GM12878 (cell line): ENCODE measurements around the gene H1-8. TPM values are rescaled to one million over a fixed set of nuclear protein-coding genes. Genes with fewer than 3 reads are reported as not detected.

Experiments used
- ATAC-seq: fragments of 200-7000 bp; cut with Tn5 transposase; 3 replicates; pipeline ENCODE4 v1.9.1; 2020; ENCODE audit warnings: mild to moderate bottlenecking, moderate library complexity
- BruUV-seq: library from RNA; stranded (reverse); fragments of 400-500 nt; replicated peaks from 2 replicates; lab custom pipeline; 2021; lab: Mats Ljungman, UMichigan
- CTCF ChIA-PET: fragments of 300-600 bp; sonication (Branson Sonifier 250); formaldehyde crosslinking; extraction: SDS; loops from one replicate; lab custom pipeline; 2021; ENCODE audit warnings: inconsistent platforms; lab: Yijun Ruan, JAX
- POLR2A ChIA-PET: fragments of 350-600 bp; formaldehyde crosslinking; extraction: SDS; loops from one replicate; lab custom pipeline; 2021; ENCODE audit warnings: inconsistent platforms; lab: Charles Lee
- RAD21 ChIA-PET: fragments of 300-600 bp; sonication (Branson Sonifier 250); formaldehyde crosslinking; loops from one replicate; lab custom pipeline; 2023; ENCODE audit warnings: antibody characterized with exemption; ENCODE audit not compliant: unreplicated experiment; lab: Charles Lee
- SMC1A ChIA-PET: fragments of 300-600 bp; sonication (Branson Sonifier 250); formaldehyde crosslinking; loops from one replicate; lab custom pipeline; 2023; ENCODE audit not compliant: unreplicated experiment, uncharacterized antibody; lab: Charles Lee
- DNase-seq: peaks from one replicate; pipeline ENCODE4 v3.0.0-alpha.2; 2011; ENCODE audit warnings: low read depth, low spot score
- FAIRE-seq: peaks from 3 replicates; lab custom pipeline; 2011; peaks lifted over from hg19 to GRCh38; lab: Jason Lieb, UNC
- H2AFZ ChIP-seq: 2 replicates; pipeline ENCODE4 v1.6.0; 2011; ENCODE audit warnings: low read depth, low read length, control low read depth; ENCODE audit not compliant: control insufficient read depth
- H3K27ac ChIP-seq: 2 replicates; pipeline ENCODE4 v1.5.1; 2011; ENCODE audit warnings: control low read depth; ENCODE audit not compliant: control insufficient read depth, insufficient read depth
- H3K27me3 ChIP-seq, 2 experiments: replicated peaks in 1 of 2; 2 replicates each; pipeline versions ENCODE4 v1.6.0 to v1.6.1; 2011; ENCODE audit warnings: low read length in 1 of 2; ENCODE audit not compliant: control insufficient read depth in 2 of 2, insufficient read depth in 2 of 2
- H3K36me3 ChIP-seq, 2 experiments: 2 replicates each; pipeline ENCODE4 v1.5.1; 2011; ENCODE audit warnings: low read length in 1 of 2; ENCODE audit not compliant: control insufficient read depth in 2 of 2, insufficient read depth in 2 of 2
- H3K4me1 ChIP-seq: 2 replicates; pipeline ENCODE4 v1.6.1; 2011; ENCODE audit warnings: mild to moderate bottlenecking, low read length, moderate library complexity, mixed read lengths; ENCODE audit not compliant: control insufficient read depth, insufficient read depth
- H3K4me2 ChIP-seq: 2 replicates; pipeline ENCODE4 v1.6.0; 2011; ENCODE audit warnings: control low read depth; ENCODE audit not compliant: control insufficient read depth, insufficient read depth
- H3K4me3 ChIP-seq: fragments of 200-600 bp; sonication (generic); 2 replicates; pipeline ENCODE4 v1.5.1; 2016
- H3K79me2 ChIP-seq: 2 replicates; pipeline ENCODE4 v1.6.0; 2011; ENCODE audit warnings: low read length; ENCODE audit not compliant: control insufficient read depth, insufficient read depth
- H3K9ac ChIP-seq: 2 replicates; pipeline ENCODE4 v1.8.0; 2011; ENCODE audit warnings: low read length, control low read depth, mixed read lengths; ENCODE audit not compliant: control insufficient read depth, insufficient read depth
- H3K9me3 ChIP-seq: replicated peaks from 3 replicates; pipeline ENCODE4 v1.5.1; 2011; ENCODE audit warnings: mild to moderate bottlenecking, low read length; ENCODE audit not compliant: control insufficient read depth, insufficient read depth
- H4K20me1 ChIP-seq: 2 replicates; pipeline ENCODE4 v1.6.0; 2011; ENCODE audit not compliant: control insufficient read depth, insufficient read depth
- NR2F1 ChIP-seq: fragments of 450-650 bp; conservative IDR thresholded peaks from 2 replicates; pipeline ENCODE4 v1.6.1; 2017; ENCODE audit warnings: mild to moderate bottlenecking
- POLR2AphosphoS2 ChIP-seq: IDR thresholded peaks from 2 replicates; pipeline ENCODE4 v1.6.1; 2011; ENCODE audit warnings: low read depth, mild to moderate bottlenecking, low read length, improper control_type of control experiment, moderate library complexity
- RFX5 ChIP-seq: IDR thresholded peaks from 2 replicates; pipeline ENCODE4 v1.6.1; 2011; ENCODE audit warnings: low read depth, low read length, improper control_type of control experiment
- ZBTB11 ChIP-seq: fragments of 450-650 bp; formaldehyde crosslinking; IDR thresholded peaks from 2 replicates; pipeline ENCODE4 v1.5.0; 2022; ENCODE audit warnings: mild to moderate bottlenecking, missing genetic modification characterization
- WGBS: methylation state at CpG from one replicate; pipeline ENCODE4 v1.1.6; 2016; ENCODE audit warnings: low lambda C conversion rate; ENCODE audit not compliant: insufficient replicate concordance, insufficient coverage; ENCODE audit errors: missing lambda C conversion rate; 5-methylcytosine and 5-hydroxymethylcytosine counted together
- in situ Hi-C: fragments of 300-500 bp; cut with MboI; formaldehyde crosslinking; loops from 9 replicates; pipeline ENCODE4 v1.14.3; 2018; ENCODE audit warnings: mixed read lengths
- intact Hi-C: fragments of 100-400 bp; cut with micrococcal nuclease; formaldehyde crosslinking; loops from one replicate; pipeline ENCODE4 v1.14.2; 2022; ENCODE audit not compliant: unreplicated experiment
- polyA plus RNA-seq, 11 experiments: library from polyadenylated mRNA; depleted of rRNA in 4 of 11; unstranded in 6 of 11; stranded (reverse) in 5 of 11; fragments of >200 nt; fragmentation: Nextera tagmentation in 4 of 11; fragmentation: Illumina TruSeq in 1 of 11; extraction: Ambion mirVana in 4 of 11; extraction: Trizol in 1 of 11; gene quantifications; 1 replicate in 1 of 11; 2 replicates in 10 of 11; pipeline versions ENCODE4 v1.2.1 to v1.2.3, GENCODE V29; 2011 to 2016; ENCODE audit warnings: inconsistent platforms in 2 of 11, missing spikeins in 2 of 11, low read depth in 1 of 11
- total RNA-seq, 4 experiments: library from RNA; depleted of rRNA in 3 of 4; stranded (reverse); fragments of >200 nt in 3 of 4; fragmentation: Illumina TruSeq in 1 of 4; extraction: Trizol in 1 of 4; gene quantifications; 2 replicates each; pipeline versions ENCODE4 v1.2.1 to v1.2.3, GENCODE V29; 2013 to 2021

The H1-8 gene
- total and polyA plus RNA-seq, 10 of the 15 experiments (the other 5 are each of a cell fraction or from before 2014, with no cell fraction given): not detected

GRCh38 chr3:129587566-129588210 lies 44.7 kb downstream of the H1-8 start:
- CTCF ChIA-PET: interaction anchor here (1.4 kb wide), 1 partner anchor 97 kb away, joined by 3 read pairs; no protein-coding TSS in a partner anchor
- RAD21 ChIA-PET: no interaction called here
- no peak overlapping the region for H2AFZ ChIP-seq
- no peak overlapping the region for H3K9ac ChIP-seq
- no peaks in the 10 kb centered on the region for H3K9me3 ChIP-seq
- H3K79me2 ChIP-seq: no peaks in the 10 kb centered on the region
- H3K36me3 ChIP-seq: no peaks in the 10 kb centered on the region
- H3K4me3 ChIP-seq: no peak overlapping the region
- H3K4me2 ChIP-seq: no peak overlapping the region
- SMC1A ChIA-PET: interaction anchor here (0.7 kb wide), 1 partner anchor 76 kb away, joined by 3 read pairs; no protein-coding TSS in a partner anchor
- WGBS: 31% methylated on average over 10 of the region's 10 CpGs
- intact Hi-C loops (no loop called here), in situ Hi-C loops (no loop called here)
- H3K4me1 ChIP-seq: no peaks in the 10 kb centered on the region
- H3K27me3 ChIP-seq: no peaks in the 10 kb centered on the region
- BruUV-seq: no TSS peak
- FAIRE-seq (no peak), DNase-seq (no peak), ATAC-seq (no peak)
- TF ChIP-seq ZBTB11 (CRISPR knock-in tag): no peak
- TF ChIP-seq POLR2AphosphoS2: no peak
- TF ChIP-seq NR2F1: no peak
- no peak for TF ChIP-seq RFX5
- no peaks in the 10 kb centered on the region for H4K20me1 ChIP-seq
- no peak overlapping the region for H3K27ac ChIP-seq
- POLR2A ChIA-PET: no interaction called here
